Activated naive CD8-positive, alpha-beta T cell treated with anti-CD3 and anti-CD28 coated beads, Interleukin-2, amount 50 U/mL, for 16 hours (primary cell): Measurements from ENCODE around the gene AOX1.
"Not testable (repeated sequence)": the region's sequence is repeated elsewhere in the genome, so short reads cannot be mapped to it uniquely, and the experiment has no call there.

Source experiments
- DNase-seq: peaks from one replicate; pipeline ENCODE4 v3.0.0-alpha.2; 2020; ENCODE audit warnings: low read depth, low spot score

The AOX1 gene

GRCh38 chr2:200585730-200586643 lies at the start of gene AOX1:
Gene AOX1, plus strand, starts transcription at chr2:200586014. Its CDS starts 95 bp downstream, at chr2:200586109.
- DNase-seq = no peak

GRCh38 chr2:200538139-200538538 lies 47.7 kb upstream of the AOX1 start:
- no peak for DNase-seq

DNA sequence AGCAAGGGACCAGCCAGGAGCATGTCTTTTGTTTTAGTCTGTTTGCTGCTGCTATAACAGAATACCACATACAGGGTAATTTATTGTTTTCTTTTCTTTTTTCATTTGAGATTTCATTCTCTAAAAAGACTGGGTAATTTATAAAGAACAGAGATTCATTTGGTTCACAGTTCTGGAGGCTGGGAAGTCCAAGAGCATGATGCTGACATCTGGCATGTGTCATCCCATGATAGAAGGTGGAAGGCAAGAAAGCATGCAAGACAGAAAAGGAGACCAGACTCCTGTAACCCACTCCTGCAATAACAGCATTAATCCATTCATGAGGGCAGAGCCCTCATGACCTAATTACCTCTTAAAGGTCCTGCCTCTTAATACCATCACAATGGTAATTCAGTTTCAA lies 45.0 kb upstream of the AOX1 start:
- no peak for DNase-seq

- DNase-seq = not testable (repeated sequence)
Measured at GRCh38 chr2:200566596-200566995, 19.2 kb upstream of the AOX1 start.

DNA sequence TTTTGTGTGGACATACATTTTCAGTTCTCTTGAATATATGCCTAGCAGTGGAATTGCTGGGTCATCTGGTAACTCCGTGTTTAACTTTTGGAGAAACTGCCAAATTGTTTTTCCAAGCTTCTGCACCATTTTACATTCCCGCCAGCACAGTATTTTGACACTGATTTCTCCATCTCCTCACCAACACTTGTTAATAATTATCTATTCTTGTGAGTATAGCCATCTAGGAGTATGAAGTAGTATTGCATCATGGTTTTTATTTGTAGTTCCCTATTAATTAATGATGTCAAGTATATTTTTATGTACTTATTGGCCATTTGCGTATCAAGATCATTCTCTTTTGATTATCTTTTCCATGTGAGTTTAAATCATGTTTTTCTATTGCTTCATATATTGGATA lies 17.9 kb upstream of the AOX1 start:
- no peak for DNase-seq

DNA sequence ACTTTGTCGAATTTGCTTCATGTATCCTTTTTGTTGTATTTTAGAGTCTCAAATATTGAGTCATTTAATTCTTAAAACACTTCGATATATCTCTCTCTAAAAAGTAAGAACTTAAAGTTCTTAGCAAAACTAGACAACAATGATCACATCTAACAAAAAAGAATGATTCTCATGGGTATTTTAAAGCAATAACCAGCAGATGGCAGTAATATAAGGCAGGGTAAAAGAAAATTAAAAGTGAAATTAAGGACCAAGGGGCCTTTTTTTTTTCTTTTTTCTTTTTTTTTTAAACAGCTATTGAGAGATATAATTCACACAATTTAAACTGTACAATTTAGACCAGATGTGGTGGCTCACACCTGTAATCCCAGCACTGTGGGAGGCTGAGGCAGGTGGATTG lies 9.9 kb upstream of the AOX1 start:
- DNase-seq = no peak

GRCh38 chr2:200577027-200577426 lies 8.8 kb upstream of the AOX1 start:
- DNase-seq = no peak

- no peak for DNase-seq
Measured at GRCh38 chr2:200578778-200579177, 7.0 kb upstream of the AOX1 start.

- no peak for DNase-seq
Measured at GRCh38 chr2:200584639-200585038, 1.2 kb upstream of the AOX1 start.

DNA sequence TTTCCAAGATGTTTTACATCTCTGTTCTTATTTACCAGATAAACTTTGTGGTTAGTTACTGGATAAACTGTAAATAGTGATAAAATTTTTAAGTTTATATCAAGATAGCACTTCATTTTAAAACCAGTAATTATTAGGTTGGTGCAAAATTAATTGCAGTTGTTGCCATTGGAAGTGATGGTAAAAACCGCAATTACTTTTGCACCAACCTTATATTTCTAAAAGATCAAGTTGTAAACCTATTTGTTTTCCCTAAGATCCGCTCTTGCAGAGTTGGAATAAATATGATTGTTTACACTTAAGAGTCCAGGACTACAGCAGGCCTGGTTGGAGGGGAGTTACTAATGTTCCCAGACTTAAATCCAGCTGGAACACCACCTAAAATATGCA lies 479 bp upstream of the AOX1 start:
- no peak for DNase-seq

DNA sequence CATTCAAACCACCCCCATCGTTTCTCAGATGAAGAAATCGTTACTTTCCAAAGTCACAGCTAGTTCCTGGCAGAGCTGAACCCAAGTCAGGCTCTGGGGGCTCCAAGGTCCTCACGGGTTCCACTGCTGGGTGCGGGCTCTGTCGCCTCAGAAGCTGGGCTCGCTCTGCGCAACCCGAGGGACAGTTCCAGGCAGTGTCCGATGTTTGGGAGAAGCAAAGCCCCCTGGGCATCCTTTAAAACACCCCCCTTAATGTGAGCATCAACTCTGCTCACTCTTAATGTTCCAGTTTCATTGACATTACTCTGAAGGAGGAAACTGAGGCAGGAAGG lies 796 bp downstream of the AOX1 start:
- no peak for DNase-seq

DNA sequence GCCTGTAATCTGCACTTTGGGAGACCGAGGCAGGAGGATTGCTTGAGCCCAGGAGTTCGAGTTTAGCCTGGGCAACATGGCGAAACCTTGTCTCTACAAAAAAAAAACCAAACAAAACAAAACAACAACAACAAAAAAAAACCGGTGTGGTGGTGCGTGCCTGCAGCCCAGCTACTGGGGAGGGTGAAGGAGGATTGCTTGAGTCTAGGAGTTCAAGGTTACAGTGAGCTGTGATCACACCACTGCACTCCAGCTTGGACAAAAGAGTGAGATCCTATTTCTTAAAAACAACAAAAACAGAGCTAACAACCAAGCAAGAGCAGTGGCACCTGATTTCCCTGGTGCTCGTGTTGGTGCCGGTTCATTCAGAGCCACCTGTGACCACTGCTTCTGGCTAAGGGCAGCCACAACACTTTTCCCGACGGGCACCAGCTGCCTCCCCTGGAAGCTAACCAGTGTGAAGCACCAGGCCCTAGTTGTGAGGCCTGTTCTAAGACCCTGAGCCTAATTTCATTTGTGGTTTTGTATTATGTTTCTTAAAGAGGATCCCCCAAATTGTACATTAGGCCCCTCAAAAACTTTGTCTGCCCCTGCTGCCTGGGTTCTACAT lies 1.3 kb downstream of the AOX1 start:
- DNase-seq = no peak

DNA sequence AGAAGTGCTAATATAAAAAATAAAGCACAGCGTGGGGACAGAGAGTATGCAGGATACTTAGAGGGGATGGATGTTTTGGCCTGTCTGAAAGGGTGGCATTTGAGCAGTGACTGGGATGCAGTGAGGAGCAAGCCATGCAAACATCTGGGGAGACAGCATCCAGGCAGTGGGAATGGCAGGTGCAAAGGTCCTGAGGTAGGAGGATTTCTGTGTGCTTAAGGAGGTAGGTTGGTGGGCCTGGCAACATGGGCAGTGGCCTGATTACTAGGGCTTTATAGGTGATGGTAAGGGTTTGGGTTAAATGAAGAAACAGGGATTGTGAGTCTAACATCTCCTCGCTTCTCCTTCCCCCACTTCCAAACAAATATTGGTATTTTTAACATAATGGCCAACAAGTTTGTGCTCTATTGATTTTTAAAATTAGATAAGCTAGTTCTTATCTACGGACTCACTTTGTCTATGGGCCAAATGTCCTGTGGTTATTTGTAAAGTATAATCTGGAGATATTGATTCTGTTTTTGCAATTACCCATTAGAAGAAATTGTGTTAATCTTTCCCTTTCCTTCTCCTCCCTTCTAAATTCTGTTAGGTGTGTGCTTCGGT lies 2.4 kb downstream of the AOX1 start:
- DNase-seq = no peak

GRCh38 chr2:200590090-200590489 lies 4.3 kb downstream of the AOX1 start:
- DNase-seq = no peak

DNA sequence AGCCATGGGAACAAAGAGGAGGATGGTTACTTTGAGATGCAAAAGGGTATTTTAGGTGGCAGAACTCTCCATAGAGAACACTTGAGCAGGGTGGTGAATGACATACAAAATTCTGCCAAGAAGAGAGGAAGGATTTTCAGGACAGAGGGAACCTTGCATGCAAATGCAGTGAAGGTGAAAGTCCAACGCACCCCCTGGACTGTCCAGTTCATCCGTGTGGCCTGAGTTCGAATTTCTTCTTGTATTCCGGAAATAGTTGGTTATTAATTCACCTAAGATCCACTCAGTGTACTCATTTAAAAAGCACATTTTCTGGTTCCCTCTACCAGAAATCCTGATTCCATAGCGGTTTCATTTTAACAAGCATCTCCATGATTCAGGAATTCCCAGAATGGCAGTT lies 5.5 kb downstream of the AOX1 start:
- no peak for DNase-seq

GRCh38 chr2:200592406-200593075 lies 6.7 kb downstream of the AOX1 start:
- DNase-seq = no peak

- DNase-seq = no peak
Measured at GRCh38 chr2:200593905-200594304, 8.1 kb downstream of the AOX1 start.

GRCh38 chr2:200595913-200596312 lies 10.1 kb downstream of the AOX1 start:
- no peak for DNase-seq

DNA sequence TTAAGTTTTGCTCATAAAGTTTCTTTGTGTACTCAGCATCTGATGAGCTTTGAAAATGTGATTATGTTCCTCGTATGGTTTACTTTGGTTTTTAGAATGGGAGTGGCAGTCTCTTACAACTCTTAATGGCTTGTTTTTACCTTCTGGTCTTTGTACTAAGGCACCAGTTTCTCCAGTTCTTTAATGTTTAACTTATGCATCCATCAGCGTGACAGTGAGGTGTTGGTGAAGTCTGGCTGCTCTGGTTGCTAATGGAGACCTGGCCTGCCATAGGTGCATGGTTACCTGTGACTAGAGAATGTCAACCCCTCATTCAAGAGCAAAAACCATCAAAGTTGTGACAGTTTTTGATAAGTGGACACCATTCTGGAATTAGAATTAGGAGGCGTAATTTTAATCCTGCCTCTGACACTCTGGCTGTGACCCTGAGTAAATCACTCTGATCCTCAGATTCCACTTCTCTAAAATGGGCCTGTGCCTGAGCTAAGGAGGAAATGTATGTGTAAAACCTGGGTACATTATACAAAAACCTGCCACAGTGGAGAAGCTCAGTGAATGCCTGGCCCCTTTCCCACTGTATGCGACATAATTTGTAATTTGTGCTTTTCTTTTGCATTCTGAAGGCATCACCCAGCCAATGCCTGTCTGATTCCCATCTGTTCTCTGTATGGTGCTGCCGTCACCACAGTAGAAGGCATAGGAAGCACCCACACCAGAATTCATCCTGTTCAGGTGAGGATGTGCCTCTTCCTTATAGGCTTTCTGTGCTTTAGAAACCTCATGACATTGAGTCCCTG lies 11.2 kb downstream of the AOX1 start:
- DNase-seq = no peak

GRCh38 chr2:200599206-200599605 lies 13.4 kb downstream of the AOX1 start:
- no peak for DNase-seq

DNA sequence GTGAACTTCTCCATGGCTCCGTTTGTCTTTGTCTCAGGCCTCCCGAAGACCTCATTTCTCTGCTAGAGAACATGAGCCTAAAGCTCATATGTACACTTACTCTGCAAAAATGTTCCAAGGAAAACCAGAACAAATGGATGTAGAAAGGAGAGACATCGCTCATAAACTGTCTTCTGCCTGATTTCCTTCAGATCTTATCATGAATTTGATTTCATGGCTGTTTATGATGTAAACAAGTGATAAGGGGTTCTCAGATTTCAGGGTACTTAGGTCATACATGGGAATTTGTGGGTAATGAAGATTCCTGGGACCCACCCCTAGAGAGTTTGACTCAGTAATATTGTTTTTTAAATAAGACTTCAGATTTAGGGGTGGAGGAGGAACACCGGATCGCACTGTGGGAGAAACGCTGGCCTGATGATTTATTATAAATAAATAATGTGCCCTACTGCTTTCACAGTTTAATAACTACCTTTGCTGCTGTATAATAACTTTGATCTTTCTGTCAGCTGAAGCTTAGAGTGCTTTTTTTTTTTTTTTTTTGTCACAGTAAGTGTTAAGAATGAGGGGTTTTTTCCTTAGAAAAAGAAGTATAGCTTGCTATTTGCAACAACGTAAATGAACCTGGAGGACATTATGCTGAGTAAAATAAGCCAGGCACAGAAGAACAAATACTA lies 14.9 kb downstream of the AOX1 start:
- DNase-seq = no peak
